NCI-H526 (cell line): ENCODE data around the gene PILRB.
A peak's percentile ranks its signal among the peaks of the same experiment; 100 is the strongest.

ENCODE experiments used
- DNase-seq, 2 experiments: peaks; one replicate each; lab custom pipeline; 2025; lab: John Stamatoyannopoulos, UW

Gene PILRB

GRCh38 chr7:100407285-100408180, 49.6 kb downstream of the PILRB start:
- peak; percentile 39 to 69 for DNase-seq

GRCh38 chr7:100411101-100411500, 53.2 kb downstream of the PILRB start:
- DNase-seq, result no peak

- no peak for DNase-seq
These were observed 55.4 kb downstream of the PILRB start for GRCh38 chr7:100413346-100413745.

- DNase-seq, result no peak
These were observed 56.0 kb downstream of the PILRB start for GRCh38 chr7:100413889-100414288.

- no peak for DNase-seq
These were observed 57.5 kb downstream of the PILRB start for GRCh38 chr7:100415448-100415847.
